CD4-positive, alpha-beta T cell (primary cell): ENCODE measurements around the gene BSDC1. TPM values are rescaled to one million over a fixed set of nuclear protein-coding genes. Genes with fewer than 3 reads are reported as not detected.

Source experiments
- ATAC-seq: fragments of 200-7000 bp; cut with Tn5 transposase; one replicate; pipeline ENCODE4 v1.10.0; 2022; ENCODE audit warnings: mild to moderate bottlenecking; ENCODE audit not compliant: poor library complexity
- CTCF ChIA-PET: fragments of 350-600 bp; sonication (Branson Sonifier 250); formaldehyde crosslinking; loops from one replicate; lab custom pipeline; 2021; ENCODE audit warnings: antibody characterized with exemption, inconsistent platforms; lab: Charles Lee
- POLR2A ChIA-PET: fragments of 350-600 bp; sonication (Branson Sonifier 250); formaldehyde crosslinking; loops from one replicate; lab custom pipeline; 2021; ENCODE audit warnings: antibody characterized with exemption, inconsistent platforms; lab: Charles Lee
- DNase-seq, 14 experiments: peaks; one replicate each; pipeline ENCODE4 v3.0.0-alpha.2; 2013 to 2020; ENCODE audit warnings: mixed read lengths in 2 of 14
- H3K27ac ChIP-seq, 2 donors: one replicate each; pipeline versions ENCODE4 v1.5.1 to v1.7.0; 2013; ENCODE audit warnings: low read length in 2 of 2, low read depth in 1 of 2, mild to moderate bottlenecking in 1 of 2
- H3K27me3 ChIP-seq, 2 experiments: 1 replicate in 1 of 2; 2 replicates in 1 of 2; pipeline versions ENCODE4 v1.6.1 to v1.7.0; 2013; ENCODE audit warnings: low read length in 2 of 2, control low read depth in 1 of 2, mild to moderate bottlenecking in 1 of 2, moderate library complexity in 1 of 2; ENCODE audit not compliant: insufficient read depth in 2 of 2, control insufficient read depth in 1 of 2
- H3K36me3 ChIP-seq: one replicate; pipeline ENCODE4 v1.6.1; 2013; ENCODE audit warnings: low read length, control low read depth; ENCODE audit not compliant: insufficient read depth
- H3K4me1 ChIP-seq: one replicate; pipeline ENCODE4 v1.6.1; 2013; ENCODE audit warnings: low read length, control low read depth; ENCODE audit not compliant: insufficient read depth
- H3K4me3 ChIP-seq: one replicate; pipeline ENCODE4 v1.5.1; 2013; ENCODE audit warnings: mild to moderate bottlenecking, low read length, moderate library complexity
- H3K9me3 ChIP-seq, 2 experiments: 1 replicate in 1 of 2; 2 replicates in 1 of 2; pipeline versions ENCODE4 v1.6.1 to v1.7.0; 2013; ENCODE audit warnings: low read length in 2 of 2, mild to moderate bottlenecking in 2 of 2, control low read depth in 1 of 2, moderate library complexity in 1 of 2; ENCODE audit not compliant: control insufficient read depth in 1 of 2, insufficient read depth in 1 of 2
- H3K27ac Mint-ChIP-seq: one replicate; pipeline ENCODE4 v1.8.0; 2020; ENCODE audit warnings: mixed read lengths
- H3K27me3 Mint-ChIP-seq: one replicate; pipeline ENCODE4 v1.8.0; 2021; ENCODE audit warnings: mixed read lengths
- H3K36me3 Mint-ChIP-seq: one replicate; pipeline ENCODE4 v1.8.0; 2021; ENCODE audit warnings: low read depth, mixed read lengths
- H3K4me1 Mint-ChIP-seq: one replicate; pipeline ENCODE4 v1.8.0; 2021; ENCODE audit warnings: low read depth, mixed read lengths
- H3K4me3 Mint-ChIP-seq: one replicate; pipeline ENCODE4 v1.8.0; 2020; ENCODE audit warnings: mild to moderate bottlenecking, mixed read lengths
- H3K9me3 Mint-ChIP-seq: one replicate; pipeline ENCODE4 v1.8.0; 2020; ENCODE audit warnings: mixed read lengths
- CTCF ChIP-seq: fragments of 200-600 bp; IDR thresholded peaks from one replicate; pipeline ENCODE4 v1.8.0; 2022; ENCODE audit warnings: antibody characterized with exemption, mild to moderate bottlenecking
- intact Hi-C, 2 experiments: fragments of 100-400 bp; cut with DNase I in 1 of 2; cut with micrococcal nuclease in 1 of 2; formaldehyde crosslinking; loops; one replicate each; pipeline versions ENCODE4 v1.15.1 to v1.9.0; 2023 to 2025; cut with DNase I, micrococcal nuclease
- total RNA-seq, 174 experiments: library from RNA in 2 of 174; stranded (reverse) in 2 of 174; gene quantifications; one replicate each; pipeline ENCODE4 v1.2.3 and lab custom pipeline; 2021 to 2026

The BSDC1 gene
- total RNA-seq, 2 experiments from 2014 or later, result 186 to 190 TPM

- Histone ChIP-seq H3K27me3 (no peaks in the 10 kb centered on the region), H3K27ac (no peak overlapping the region), H3K4me3 (no peak overlapping the region), H3K9me3 (no peaks in the 10 kb centered on the region), H3K4me1 (peaks cover 45% of the 10 kb centered on the region), H3K36me3 (peaks cover 4% of the 10 kb centered on the region)
- Mint-ChIP-seq H3K27ac (no peak overlapping the region), H3K4me3 (peak overlapping the region; percentile 61), H3K27me3 (no peaks in the 10 kb centered on the region), H3K9me3 (no peaks in the 10 kb centered on the region), H3K36me3 (peaks cover 11% of the 10 kb centered on the region), H3K4me1 (peaks cover 34% of the 10 kb centered on the region)
- ATAC-seq, result no peak
- intact Hi-C loops, result loop anchor here in 1 of 2 experiments (5.0 kb wide), 1 partner anchor 96 kb away; no protein-coding TSS in a partner anchor
- no peak for TF ChIP-seq CTCF
- CTCF ChIA-PET, result no interaction called here
- POLR2A ChIA-PET, result no interaction called here
- no peak for DNase-seq
Observed at GRCh38 chr1:32338637-32339145, 55.5 kb downstream of the BSDC1 start.

DNA sequence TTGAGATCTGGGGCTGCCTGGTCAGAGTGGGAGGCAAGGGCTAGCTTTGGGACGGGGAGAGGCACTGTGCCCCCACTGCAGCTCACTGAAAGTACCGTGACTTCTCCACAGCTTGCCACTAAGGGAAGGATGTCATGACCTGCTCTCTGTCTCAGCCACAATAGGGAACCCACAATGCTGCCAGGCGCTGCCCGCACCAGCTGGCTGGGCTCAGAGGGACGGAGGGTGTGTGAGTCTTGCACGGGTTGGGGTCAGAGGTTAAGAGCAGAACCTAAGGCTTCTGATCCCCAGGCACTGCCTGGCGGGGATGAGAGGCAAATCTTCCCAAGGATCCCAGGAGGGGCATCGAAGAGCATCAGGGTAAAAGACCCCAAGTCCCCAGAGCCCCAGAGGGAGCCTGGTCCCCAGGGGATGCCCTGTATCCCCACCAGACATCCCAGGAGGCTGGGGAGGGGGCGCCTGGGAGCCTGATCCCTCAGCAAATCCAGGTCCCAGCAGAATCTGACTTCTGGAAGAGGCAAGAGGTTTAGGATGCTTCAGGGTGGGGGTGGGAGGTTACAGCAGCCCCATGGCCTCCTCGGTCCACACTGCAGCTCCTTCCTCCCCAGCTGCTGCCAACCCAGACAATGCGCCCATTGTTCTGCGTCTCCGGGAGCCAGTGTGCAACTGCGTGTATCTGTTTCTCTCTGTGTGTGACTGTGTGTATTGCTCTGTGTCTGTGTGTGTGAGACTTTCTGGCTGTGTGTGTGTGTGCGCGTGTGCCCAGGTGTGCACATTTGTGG is 56.2 kb downstream of the BSDC1 start:
- no peaks in the 10 kb centered on the region for H3K27me3 Mint-ChIP-seq
- intact Hi-C loops, result loop anchor here (2.0 to 5.0 kb wide), 2 partner anchors 35 to 96 kb away; no protein-coding TSS in a partner anchor
- peaks cover 8% of the 10 kb centered on the region for H3K36me3 ChIP-seq
- H3K27ac ChIP-seq, result no peak overlapping the region
- no peaks in the 10 kb centered on the region for H3K27me3 ChIP-seq
- ATAC-seq (no peak), DNase-seq (peak in 4 of 14 experiments; percentile 12 to 76 (median 58))
- peak overlapping the region; percentile 75 for H3K4me3 Mint-ChIP-seq
- H3K4me1 ChIP-seq, result peaks cover 45% of the 10 kb centered on the region
- TF ChIP-seq CTCF, result no peak
- H3K4me3 ChIP-seq, result no peak overlapping the region
- peak overlapping the region; percentile 35 for H3K27ac Mint-ChIP-seq
- H3K9me3 Mint-ChIP-seq, result no peaks in the 10 kb centered on the region
- H3K9me3 ChIP-seq, result no peaks in the 10 kb centered on the region
- ChIA-PET CTCF (interaction anchor here (0.6 to 3.0 kb wide), 4 partner anchors 13 to 90 kb away, joined by 3 to 20 read pairs (median 6); no protein-coding TSS in a partner anchor), POLR2A (interaction anchor here (0.6 to 3.8 kb wide), 11 partner anchors 11 to 216 kb away, joined by 3 to 74 read pairs (median 26); partner anchors contain the start of genes BSDC1, HDAC1 and LCK)
- H3K36me3 Mint-ChIP-seq, result peaks cover 17% of the 10 kb centered on the region
- peaks cover 41% of the 10 kb centered on the region for H3K4me1 Mint-ChIP-seq

GRCh38 chr1:32336963-32337675 is 57.1 kb downstream of the BSDC1 start:
- Mint-ChIP-seq H3K4me1 (peaks cover 45% of the 10 kb centered on the region), H3K27ac (peak overlapping the region; percentile 35), H3K9me3 (no peaks in the 10 kb centered on the region), H3K27me3 (no peaks in the 10 kb centered on the region), H3K36me3 (peaks cover 26% of the 10 kb centered on the region), H3K4me3 (peak overlapping the region; percentile 86)
- intact Hi-C loops, result loop anchor here (1.0 to 5.0 kb wide), 4 partner anchors 14 to 95 kb away; partner anchors contain the start of gene BSDC1 (in 1 of the 2)
- Histone ChIP-seq H3K9me3 (no peaks in the 10 kb centered on the region), H3K4me3 (no peak overlapping the region), H3K27me3 (no peaks in the 10 kb centered on the region), H3K27ac (no peak overlapping the region), H3K4me1 (peaks cover 49% of the 10 kb centered on the region), H3K36me3 (peaks cover 17% of the 10 kb centered on the region)
- DNase-seq, result peak in 6 of 14 experiments; percentile 29 to 91 (median 56)
- ChIA-PET CTCF (interaction anchor here (0.6 to 3.0 kb wide), 5 partner anchors 14 to 121 kb away, joined by 3 to 20 read pairs (median 9); no protein-coding TSS in a partner anchor), POLR2A (interaction anchor here (0.6 to 3.8 kb wide), 23 partner anchors 9 to 229 kb away, joined by 3 to 74 read pairs (median 16); partner anchors contain the start of genes BSDC1, CCDC28B, HDAC1 and IQCC)
- ATAC-seq, result peak; percentile 15
- no peak for TF ChIP-seq CTCF
